Bronchial epithelial cell (primary cell): ENCODE measurements around the gene SATB1. TPM values are rescaled to one million over a fixed set of nuclear protein-coding genes. Genes with fewer than 3 reads are reported as not detected.

Source experiments
- DNase-seq: peaks from one replicate; pipeline ENCODE4 v3.0.0-alpha.2; 2010; ENCODE audit warnings: low read depth
- FAIRE-seq: peaks from 2 replicates; lab custom pipeline; 2011; peaks lifted over from hg19 to GRCh38; lab: Jason Lieb, UNC
- H3K27me3 ChIP-seq: 2 replicates; pipeline ENCODE4 v1.5.1; 2011; ENCODE audit warnings: low read length; ENCODE audit not compliant: control insufficient read depth, insufficient read depth
- H3K36me3 ChIP-seq: 2 replicates; pipeline ENCODE4 v1.5.1; 2011; ENCODE audit warnings: low read length; ENCODE audit not compliant: control insufficient read depth, insufficient read depth
- H3K4me3 ChIP-seq: 2 replicates; pipeline ENCODE4 v1.5.1; 2011; ENCODE audit warnings: mild to moderate bottlenecking, low read depth, low read length, control low read depth
- total RNA-seq: library from RNA; depleted of rRNA; stranded (reverse); fragments of >200 nt; gene quantifications from 2 replicates; pipeline ENCODE4 v1.2.1, GENCODE V29; 2014
- TF ChIP-seq, protein P1 (sequence below): IDR thresholded peaks from 2 replicates; pipeline ENCODE4 v1.5.1; 2011; ENCODE audit warnings: mild to moderate bottlenecking, moderate library complexity, low read length, control low read depth, inconsistent platforms; ENCODE audit not compliant: insufficient read depth, severe bottlenecking

The SATB1 gene
- total RNA-seq, 1 donor from 2014 or later = 16.3 TPM

GRCh38 chr3:18447720-18448119 lies 22.6 kb upstream of the SATB1 start:
- Histone ChIP-seq H3K27me3 (peaks cover 32% of the 10 kb centered on the region), H3K36me3 (no peaks in the 10 kb centered on the region), H3K4me3 (no peak overlapping the region)
- TF ChIP-seq, protein P1, sequence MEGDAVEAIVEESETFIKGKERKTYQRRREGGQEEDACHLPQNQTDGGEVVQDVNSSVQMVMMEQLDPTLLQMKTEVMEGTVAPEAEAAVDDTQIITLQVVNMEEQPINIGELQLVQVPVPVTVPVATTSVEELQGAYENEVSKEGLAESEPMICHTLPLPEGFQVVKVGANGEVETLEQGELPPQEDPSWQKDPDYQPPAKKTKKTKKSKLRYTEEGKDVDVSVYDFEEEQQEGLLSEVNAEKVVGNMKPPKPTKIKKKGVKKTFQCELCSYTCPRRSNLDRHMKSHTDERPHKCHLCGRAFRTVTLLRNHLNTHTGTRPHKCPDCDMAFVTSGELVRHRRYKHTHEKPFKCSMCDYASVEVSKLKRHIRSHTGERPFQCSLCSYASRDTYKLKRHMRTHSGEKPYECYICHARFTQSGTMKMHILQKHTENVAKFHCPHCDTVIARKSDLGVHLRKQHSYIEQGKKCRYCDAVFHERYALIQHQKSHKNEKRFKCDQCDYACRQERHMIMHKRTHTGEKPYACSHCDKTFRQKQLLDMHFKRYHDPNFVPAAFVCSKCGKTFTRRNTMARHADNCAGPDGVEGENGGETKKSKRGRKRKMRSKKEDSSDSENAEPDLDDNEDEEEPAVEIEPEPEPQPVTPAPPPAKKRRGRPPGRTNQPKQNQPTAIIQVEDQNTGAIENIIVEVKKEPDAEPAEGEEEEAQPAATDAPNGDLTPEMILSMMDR = no peak
- FAIRE-seq = no peak
- no peak for DNase-seq

DNA sequence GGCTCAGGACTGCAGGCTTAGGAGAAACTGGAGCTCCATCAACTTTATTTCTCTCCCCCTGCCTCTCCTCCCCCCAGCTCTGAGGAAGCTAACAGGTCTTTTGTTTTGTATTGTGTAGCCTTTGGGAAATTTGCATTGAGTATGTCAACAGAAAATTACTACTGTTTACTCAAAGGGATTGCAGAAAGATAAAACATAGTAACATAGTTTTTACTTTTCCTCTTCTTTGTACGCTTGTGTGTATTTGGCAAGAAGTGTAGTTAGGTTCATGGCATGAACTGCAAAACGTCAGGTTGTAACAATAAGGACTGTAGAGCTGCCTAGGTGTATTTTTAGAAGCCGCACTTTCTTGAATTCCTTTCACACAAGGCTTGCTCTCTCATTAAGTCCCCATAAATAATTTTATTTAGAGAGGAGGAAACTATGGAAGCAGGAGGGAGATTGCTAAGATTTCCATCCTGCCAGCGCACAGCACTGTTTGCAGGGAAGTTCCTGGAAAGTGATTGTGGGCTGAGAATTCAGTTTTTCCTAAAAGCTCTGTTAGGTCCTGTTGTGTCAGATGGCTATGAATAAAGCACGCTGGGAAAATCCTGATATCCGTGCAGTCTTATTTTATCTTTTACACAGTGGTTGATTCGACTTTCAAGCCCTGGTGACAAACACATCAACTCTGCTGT lies 21.1 kb upstream of the SATB1 start:
- Histone ChIP-seq H3K27me3 (peaks cover 32% of the 10 kb centered on the region), H3K36me3 (no peaks in the 10 kb centered on the region), H3K4me3 (no peak overlapping the region)
- FAIRE-seq (no peak), DNase-seq (no peak)
- TF ChIP-seq, protein P1 = no peak

- Histone ChIP-seq H3K27me3 (peaks cover 32% of the 10 kb centered on the region), H3K4me3 (peak overlapping the region; percentile 14), H3K36me3 (no peaks in the 10 kb centered on the region)
- FAIRE-seq (no peak), DNase-seq (no peak)
- TF ChIP-seq, protein P1 = no peak
Measured at GRCh38 chr3:18445401-18446148, 20.4 kb upstream of the SATB1 start.

GRCh38 chr3:18444595-18445400 lies 19.7 kb upstream of the SATB1 start:
- DNase-seq = no peak
- peak overlapping the region; percentile 32 for H3K4me3 ChIP-seq
- FAIRE-seq = no peak
- peaks cover 32% of the 10 kb centered on the region for H3K27me3 ChIP-seq
- no peaks in the 10 kb centered on the region for H3K36me3 ChIP-seq
- TF ChIP-seq, protein P1 = peak; percentile 39

- FAIRE-seq = no peak
- peaks cover 32% of the 10 kb centered on the region for H3K27me3 ChIP-seq
- DNase-seq = no peak
- no peaks in the 10 kb centered on the region for H3K36me3 ChIP-seq
- TF ChIP-seq, protein P1 = no peak
- peak overlapping the region; percentile 32 for H3K4me3 ChIP-seq
Measured at GRCh38 chr3:18443665-18444594, 18.8 kb upstream of the SATB1 start.
